NCI-H526 (cell line): Measurements from ENCODE around the gene CERS2.

ENCODE experiments used
- DNase-seq, 2 experiments: peaks; one replicate each; lab custom pipeline; 2025; lab: John Stamatoyannopoulos, UW

The CERS2 gene

GRCh38 chr1:150974580-150975478 is at the start of gene CERS2:
CERS2 (minus strand) TSS chr1:150974835; CDS start chr1:150969090, 5,745 bp downstream.
- DNase-seq = peak; percentile 46 to 97

- DNase-seq = no peak
Observed at GRCh38 chr1:151013518-151013917, 38.9 kb upstream of the CERS2 start.

- no peak for DNase-seq
Observed at GRCh38 chr1:151012684-151013471, 38.2 kb upstream of the CERS2 start.

- DNase-seq = no peak
Observed at GRCh38 chr1:151011154-151011850, 36.7 kb upstream of the CERS2 start.

- DNase-seq = no peak
Observed at GRCh38 chr1:151010346-151010726, 35.7 kb upstream of the CERS2 start.

- no peak for DNase-seq
Observed at GRCh38 chr1:151009674-151010345, 35.2 kb upstream of the CERS2 start.

- DNase-seq = no peak
Observed at GRCh38 chr1:151009206-151009587, 34.6 kb upstream of the CERS2 start.

- peak; percentile 98 to 100 for DNase-seq
Observed at GRCh38 chr1:151008244-151009205, 33.9 kb upstream of the CERS2 start, which contains the start of gene PRUNE1. PRUNE1 (plus strand) TSS chr1:151008449; CDS start chr1:151008633, 184 bp downstream.

GRCh38 chr1:151007853-151008243 is 33.2 kb upstream of the CERS2 start:
- DNase-seq = no peak

- DNase-seq = peak; percentile 98 to 99
Observed at GRCh38 chr1:151006327-151007052, 31.9 kb upstream of the CERS2 start, which contains the start of gene MINDY1. MINDY1 (minus strand) TSS chr1:151006902; CDS start chr1:151002617, 4,285 bp downstream.

GRCh38 chr1:151005729-151006319 is 31.2 kb upstream of the CERS2 start:
- peak; percentile 71 to 77 for DNase-seq

- DNase-seq = no peak
Observed at GRCh38 chr1:151003180-151003579, 28.5 kb upstream of the CERS2 start.

- no peak for DNase-seq
Observed at GRCh38 chr1:151002611-151003010, 28.0 kb upstream of the CERS2 start.

- DNase-seq = no peak
Observed at GRCh38 chr1:151002051-151002450, 27.4 kb upstream of the CERS2 start.

GRCh38 chr1:151001602-151002001 is 27.0 kb upstream of the CERS2 start:
- DNase-seq = no peak

GRCh38 chr1:151000408-151000807 is 25.8 kb upstream of the CERS2 start:
- DNase-seq = no peak

GRCh38 chr1:150999926-151000325 is 25.3 kb upstream of the CERS2 start:
- DNase-seq = no peak

GRCh38 chr1:150999051-150999674 is 24.5 kb upstream of the CERS2 start:
- DNase-seq = no peak

GRCh38 chr1:150997949-150998348 is 23.3 kb upstream of the CERS2 start:
- peak in 1 of 2 experiments; percentile 32 for DNase-seq
